Fibroblast of skin of abdomen (primary cell): Measurements from ENCODE around the gene SCYL2.
"Not testable (repeated sequence)": the region's sequence is repeated elsewhere in the genome, so short reads cannot be mapped to it uniquely, and the experiment has no call there.

Experiments used
- DNase-seq: peaks from one replicate; pipeline ENCODE4 v3.0.0-alpha.2; 2013

Gene SCYL2

DNA sequence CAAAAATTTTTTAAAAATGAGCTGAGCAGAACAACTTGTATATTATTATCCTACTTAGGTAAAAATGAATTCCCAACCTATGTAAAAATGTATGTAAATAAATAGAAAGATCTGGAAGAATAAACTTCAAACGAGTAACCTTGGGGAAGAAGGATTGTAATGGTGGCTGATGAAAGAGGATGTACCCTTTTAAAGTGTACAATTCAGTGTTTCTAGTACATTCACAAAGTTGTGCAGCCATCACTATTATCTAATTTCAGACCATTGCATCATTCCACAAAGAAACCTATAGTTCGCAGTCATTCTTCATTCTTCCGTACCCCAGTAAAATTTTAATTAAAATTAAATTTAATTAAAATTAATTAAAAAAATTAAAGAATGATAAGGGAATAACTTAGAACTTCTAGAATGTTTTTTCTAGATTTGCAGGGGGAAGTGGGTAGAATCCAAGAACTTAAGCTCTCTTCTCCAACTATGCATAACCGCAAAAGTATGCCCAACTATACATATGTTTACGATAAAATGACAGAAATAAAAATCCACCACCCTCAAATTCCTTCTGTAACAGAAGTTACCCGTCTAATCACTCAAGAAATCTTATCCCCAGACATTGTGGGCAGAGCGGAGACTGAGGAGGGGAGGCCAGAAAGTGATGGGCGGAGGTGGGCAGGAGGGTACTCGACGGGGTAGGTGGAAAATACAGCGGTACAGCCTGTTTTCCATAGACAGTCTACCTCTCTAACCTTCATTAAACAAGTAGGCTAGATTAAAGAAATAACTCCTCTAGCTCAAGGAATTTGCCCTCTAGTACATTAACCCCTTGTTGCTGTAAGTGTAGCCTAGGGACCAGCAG is 1.0 kb upstream of the SCYL2 start:
- DNase-seq: peak; percentile 36

DNA sequence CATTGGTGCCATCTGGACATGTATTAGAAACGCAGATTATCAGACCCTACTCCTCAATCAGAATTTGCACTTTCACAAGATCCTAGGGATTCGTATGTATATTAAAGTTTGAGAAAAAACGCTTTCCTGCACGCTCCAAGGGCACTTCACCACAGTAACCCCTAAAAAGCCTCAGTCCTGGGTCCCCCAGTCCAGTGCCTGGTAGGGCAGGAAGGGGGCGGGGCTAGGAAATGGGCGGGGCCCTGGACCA is 467 bp upstream of the SCYL2 start:
- no peak for DNase-seq

DNA sequence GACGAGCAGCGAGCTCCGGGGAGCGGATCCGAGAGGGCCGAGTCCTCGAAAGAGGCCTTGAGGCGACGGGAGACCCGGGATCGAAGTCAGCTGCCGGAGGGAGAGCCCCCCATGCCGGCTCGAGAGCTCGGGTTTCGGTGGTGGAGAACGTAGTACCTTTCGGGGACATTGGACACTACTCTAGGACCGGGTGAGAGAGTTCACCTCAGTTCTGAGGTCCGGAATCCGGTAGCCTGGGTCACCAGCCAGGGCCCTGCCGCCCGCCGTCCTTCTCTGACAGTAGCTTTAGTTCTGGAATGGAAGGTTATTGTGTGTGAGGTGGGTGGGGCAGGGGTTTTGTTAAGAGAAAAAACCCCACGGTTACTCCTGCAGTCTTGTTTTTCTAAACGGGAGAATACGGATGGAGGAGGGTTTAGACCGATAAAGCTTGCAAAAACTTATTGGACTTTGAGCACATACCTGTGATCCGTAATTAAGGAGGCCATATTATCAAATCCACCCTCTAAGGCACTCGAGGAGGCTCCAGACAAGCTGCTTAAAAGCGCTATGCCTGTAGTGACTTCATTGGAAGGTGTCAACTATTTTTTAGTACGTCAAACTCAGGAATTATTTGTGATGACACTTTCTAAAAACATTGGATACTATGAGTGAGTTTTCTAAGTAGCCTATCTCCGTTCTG is 765 bp downstream of the SCYL2 start:
- peak; percentile 14 for DNase-seq

DNA sequence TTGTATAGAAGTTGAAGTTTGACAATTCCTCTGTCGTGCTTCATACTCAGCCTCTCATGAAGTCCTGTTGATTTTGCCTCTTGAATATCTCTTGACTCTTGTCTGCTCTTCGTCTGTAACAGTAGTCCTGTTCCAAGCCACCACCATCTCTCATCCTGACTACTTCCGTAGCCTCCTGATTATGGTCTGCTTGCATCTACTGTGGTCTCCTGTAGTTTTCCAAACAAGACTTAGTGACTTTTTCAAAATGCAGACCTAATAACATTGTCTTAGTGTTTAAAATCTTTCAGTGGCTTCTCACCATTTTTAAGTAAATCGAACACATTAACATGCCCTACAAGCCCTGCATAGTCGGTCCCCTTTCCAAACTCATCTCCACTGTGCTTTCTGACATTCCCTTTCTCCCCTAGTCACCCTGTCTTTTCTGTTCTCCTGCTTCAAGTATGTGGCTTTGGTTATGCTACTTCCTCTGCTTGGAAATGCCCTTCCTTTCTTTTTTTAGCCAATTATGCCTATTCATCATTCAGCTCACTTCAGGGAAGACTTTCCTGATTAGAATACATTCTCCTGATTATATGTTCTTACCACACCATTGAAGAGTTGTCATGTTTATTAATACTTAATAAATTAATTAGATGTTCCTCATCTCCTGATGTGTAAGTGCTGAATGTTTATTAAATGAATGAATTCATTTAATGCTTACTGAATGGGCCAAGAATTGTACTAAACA is 2.0 kb downstream of the SCYL2 start:
- peak; percentile 10 for DNase-seq

DNA sequence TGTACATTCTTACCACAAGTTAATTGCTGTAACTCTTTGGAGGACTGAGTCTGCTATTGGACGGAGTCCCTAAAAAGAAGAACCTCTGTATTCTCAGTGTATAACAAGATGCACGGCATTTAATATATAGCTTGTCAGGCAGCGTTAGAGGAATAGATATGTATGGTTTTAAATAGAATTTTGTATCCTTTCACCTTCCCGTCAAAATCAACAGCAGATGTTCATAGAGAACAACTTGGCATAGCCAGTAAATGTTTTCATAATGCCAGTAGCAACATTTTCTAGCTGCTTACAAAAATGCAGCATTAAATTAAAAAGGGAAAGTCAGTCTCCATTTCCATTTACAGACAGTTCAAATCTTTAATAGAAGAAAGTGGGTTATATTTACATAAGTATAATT is 6.8 kb downstream of the SCYL2 start:
- DNase-seq: no peak

DNA sequence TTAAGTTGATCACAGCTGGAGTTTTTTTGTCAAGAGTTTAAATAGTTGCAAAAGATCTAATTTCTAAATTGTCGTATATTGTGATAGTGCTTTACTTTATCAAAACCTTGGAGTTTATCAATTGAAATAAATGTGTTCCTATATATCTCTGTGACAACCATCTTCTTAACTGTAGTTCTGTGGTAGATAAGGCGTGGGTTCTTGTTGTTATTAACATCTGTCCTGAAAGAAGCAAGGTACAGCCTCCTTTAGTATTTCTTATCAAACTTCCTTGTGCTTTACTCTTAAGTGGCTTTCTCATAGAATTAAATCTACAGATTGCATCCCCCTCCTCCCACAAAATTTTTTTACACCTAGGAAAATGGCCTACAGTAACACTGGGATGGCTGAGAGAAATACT is 7.3 kb downstream of the SCYL2 start:
- DNase-seq: no peak

DNA sequence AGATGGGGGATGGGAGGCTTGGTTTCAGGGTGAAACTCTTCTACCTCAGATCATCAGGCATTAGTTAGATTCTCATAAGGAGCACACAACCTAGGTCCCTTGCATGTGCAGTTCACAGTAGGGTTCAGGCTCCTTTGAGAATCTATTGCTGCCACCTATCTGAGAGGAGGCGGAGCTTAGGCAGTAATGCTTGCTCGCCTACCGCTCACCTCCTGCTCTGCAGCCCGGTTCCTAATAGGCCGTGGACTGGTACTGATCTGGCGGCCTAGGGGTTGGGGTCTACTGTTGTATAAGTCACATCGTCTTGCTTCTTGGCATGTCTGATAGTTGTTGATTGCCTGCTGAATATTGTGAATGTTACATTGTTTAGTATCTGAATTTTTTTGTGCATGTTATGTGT is 12.2 kb downstream of the SCYL2 start:
- DNase-seq: no peak

DNA sequence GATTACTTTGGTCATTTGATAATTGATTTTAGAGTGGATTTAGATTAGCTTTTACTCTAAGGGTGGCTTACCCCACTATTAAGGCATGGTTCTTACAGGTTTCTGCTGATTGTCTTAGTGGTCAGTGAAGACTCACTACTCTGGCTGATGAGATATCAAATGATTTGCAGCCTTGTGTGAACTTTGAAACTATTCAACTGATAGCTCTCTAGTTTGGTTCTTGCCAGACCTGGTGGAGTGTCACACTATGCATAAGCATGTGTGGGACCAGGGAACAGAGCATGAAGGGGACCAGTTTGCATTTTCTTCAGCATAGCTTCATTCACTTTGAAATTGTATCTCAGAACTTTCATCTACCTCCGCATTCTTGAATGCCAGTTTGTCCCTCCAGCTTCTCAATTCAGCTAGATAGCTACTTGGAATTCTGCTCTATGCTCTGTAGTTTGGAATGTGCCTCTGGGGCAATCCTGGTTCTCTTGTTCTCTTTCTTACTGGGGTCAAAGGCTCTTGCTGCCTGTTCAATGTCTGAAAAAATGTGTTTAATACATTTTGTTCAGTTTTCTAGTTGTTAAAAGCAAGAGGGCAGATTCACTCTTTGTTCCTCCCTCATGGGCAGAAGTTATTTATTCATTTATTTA is 12.7 kb downstream of the SCYL2 start:
- DNase-seq: no peak

DNA sequence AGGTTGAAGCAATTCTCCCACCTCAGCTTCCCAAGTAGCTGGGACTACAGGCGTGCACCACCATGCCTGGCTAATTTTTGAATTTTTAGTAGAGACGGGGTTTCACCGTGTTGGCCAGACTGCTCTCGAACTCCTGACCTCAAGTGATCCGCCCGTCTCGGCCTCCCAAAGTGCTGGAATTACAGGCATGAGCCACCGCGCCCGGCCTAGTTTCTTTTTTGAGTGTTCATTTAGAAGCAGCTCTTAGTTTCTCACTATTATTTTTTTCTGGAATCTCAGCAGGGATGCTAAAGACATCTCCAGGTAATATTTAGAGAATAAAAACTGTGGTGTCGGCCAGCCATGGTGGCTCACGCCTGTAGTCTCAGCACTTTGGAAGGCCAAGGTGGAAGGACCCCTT is 17.6 kb downstream of the SCYL2 start:
- not testable (repeated sequence) for DNase-seq

DNA sequence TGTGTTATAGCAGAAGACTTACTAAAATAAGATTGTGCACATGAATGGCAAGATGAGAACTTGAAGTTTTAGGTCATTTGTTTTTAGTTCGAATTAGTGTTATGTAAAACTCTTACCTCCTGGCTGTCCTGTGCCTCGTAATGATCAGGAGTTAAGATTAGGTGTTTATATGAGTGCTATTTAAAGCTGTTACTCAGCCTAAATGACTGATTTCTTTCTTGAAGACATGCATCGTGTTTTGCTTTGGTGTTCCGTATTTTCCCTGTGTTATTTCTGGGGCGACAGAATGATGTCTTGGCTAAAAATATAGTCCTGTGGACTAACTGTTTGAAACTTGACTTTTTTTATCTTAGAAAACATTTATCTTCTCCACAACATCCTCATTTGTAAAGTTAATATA is 22.1 kb downstream of the SCYL2 start:
- no peak for DNase-seq

DNA sequence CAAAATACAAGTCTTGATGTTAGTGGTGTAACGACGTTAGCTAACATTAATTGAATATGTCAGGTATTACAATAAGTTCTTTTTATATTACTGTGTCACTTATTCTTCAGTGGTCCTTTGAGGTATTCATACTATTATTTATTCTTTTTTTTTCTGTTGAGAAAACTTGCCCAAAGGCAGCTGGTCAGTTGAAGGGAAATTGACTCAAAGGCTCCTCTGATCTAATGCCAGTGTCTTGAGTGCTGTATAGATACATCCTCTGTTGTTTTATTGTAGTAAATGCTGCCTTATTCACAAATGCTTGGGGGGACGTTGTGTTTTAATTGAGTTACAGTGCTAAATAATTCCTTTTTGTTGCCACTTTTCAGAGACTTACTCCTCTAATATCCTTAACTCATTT is 23.0 kb downstream of the SCYL2 start:
- no peak for DNase-seq

DNA sequence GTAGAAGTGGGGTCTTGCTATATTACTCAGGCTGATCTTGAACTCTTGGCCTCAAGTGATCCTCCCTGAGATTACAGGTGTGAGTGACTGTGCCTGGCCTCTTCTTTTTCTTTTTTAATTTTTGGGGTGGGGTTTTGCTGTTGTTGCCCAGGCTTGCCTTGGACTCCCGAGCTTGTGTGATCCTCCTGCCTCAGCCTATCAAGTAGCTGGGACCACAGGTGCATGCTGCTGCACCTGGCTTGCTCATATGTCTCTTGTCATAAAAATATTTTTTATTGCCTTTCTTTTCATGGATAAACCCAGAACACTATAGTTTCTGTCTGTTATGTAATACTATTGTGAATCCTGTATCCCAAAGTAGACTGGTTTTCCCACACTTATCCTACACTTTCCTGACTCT is 26.0 kb downstream of the SCYL2 start:
- DNase-seq: no peak

DNA sequence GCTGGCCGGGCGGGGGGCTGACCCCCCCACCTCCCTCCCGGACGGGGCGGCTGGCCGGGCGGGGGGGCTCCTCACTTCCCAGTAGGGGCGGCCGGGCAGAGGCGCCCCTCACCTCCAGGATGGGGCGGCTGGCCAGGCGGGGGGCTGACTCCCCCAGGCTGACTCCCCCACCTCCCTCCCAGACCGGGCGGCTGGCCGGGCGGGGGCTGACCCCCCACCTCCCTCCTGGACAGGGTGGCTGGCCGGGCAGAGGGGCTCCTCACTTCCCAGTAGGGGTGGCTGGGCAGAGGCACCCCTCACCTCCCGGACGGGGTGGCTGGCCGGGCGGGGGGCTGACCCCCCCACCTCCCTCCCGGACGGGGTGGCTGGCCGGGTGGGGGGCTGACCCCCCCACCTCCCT is 27.4 kb downstream of the SCYL2 start:
- not testable (repeated sequence) for DNase-seq

DNA sequence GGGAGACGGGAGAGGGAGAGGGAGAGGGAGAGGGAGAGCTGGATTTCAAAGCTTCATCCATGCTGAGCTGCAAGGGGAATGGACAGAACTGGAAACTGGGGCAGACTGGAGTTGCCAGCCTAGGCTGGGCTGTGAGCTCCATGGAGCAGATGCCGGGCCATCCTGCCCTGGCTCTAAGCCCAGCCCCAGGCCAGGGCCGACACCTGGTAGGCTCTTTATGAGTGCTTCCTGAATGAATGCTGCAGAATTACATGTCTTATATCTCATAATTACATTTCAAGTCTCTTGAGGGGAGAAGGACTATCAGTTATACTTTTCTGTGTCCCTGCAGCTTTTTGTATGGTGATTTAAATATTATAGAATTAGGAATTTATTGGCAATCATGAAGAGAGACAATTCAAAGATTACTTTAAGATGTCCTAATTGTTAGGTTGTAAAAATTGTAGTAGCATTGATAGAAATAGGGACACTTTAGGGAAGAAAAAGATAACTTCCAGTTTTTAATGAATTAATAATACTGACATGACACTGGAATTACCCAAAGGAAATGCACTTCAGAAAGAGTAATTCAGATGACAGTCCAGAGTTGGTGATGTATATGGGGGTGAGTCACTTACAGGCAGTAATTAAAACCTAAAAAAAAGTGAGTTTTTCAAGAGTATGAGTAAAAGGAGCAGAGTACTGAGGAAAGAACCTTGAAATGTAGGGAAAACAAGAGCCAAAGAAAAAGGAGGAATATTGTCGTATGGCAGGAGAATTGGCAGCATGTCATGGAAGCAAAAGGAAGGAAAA is 29.0 kb downstream of the SCYL2 start:
- DNase-seq: peak; percentile 48

DNA sequence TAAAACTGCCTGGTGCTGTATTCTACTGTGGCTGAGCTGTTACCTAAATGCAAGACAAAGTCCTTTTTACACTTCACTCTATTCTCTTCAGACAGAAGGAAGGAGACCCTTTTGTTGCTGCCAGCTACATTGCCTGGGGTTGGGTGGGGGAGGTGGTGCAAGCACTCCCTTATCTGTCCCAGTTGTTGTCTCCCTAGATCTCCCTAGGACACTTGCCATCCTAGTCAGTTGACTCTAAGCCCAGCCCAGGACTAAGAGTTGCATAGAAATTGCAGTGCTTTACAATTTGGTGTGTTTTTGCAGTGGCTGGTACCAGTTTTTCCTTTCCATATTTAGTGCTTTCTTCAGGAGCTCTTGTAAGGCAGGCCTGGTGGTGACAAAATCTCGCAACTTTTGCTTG is 35.1 kb downstream of the SCYL2 start:
- no peak for DNase-seq

DNA sequence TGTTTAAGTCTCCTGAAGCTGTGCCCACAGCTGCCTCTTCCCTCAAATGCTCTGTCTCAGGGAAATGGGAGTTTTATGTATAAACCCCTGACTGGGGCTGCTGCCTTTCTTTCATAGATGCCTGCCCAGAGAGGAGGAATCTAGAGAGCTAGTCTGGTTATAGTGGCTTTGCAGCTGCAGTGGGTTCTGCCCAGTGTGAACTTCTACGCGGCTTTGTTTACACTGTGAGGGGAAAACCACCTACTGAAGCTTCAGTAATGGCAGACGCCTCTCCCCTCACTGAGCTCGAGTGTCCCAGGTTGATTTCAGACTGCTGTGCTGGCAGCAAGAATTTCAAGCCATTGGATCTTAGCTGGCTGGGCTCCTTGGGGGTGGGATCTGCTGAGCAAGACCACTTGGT is 36.9 kb downstream of the SCYL2 start:
- no peak for DNase-seq

DNA sequence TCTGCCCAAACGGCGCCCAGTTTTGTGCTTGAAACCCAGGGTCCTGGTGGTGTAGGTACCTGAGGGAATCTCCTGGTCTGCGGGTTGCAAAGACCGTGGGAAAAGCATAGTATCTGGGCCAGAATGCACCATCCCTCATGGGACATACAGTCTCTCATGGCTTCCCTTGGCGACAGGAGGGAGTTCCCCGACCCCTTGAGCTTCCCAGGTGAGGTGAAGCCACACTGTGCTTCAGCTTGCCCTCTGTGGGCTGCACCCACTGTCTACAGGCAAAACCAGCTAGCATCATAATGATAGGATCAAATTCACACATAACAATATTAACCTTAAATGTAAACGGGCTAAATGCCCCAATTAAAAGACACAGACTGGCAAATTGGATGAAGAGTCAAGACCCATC is 37.4 kb downstream of the SCYL2 start:
- DNase-seq: not testable (repeated sequence)

DNA sequence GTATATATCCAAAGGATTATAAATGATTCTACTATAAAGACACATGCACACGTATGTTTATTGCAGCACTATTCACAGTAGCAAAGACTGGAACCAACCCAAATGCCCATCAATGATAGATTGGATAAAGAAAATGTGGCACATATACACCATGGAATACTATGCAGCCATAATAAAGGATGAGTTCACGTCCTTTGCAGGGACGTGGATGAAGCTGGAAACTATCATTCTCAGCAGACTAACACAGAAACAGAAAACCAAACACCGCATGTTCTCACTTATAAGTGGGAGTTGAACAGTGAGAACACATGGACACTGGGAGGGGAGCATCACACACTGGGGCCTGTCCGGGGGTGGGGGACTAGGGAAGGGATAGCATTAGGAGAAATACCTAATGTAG is 41.2 kb downstream of the SCYL2 start:
- not testable (repeated sequence) for DNase-seq

DNA sequence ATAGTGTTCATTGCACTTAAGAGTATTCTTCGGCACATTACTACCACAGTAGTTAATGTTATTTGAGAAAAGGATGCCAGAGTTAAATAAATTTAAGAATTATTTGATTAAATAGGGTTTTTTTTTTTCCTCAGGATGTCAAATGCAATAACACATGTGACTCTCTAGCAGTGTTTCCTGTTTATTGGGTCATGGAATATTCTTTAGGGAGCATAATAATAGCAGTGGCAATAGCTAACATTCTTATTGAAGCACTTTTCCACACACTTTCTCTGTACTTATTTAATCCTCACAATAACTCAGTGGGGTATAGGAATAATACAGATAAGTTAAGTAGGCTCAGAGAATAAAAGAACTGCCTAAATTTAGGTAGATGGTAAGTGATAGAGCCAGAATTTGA is 44.3 kb downstream of the SCYL2 start:
- DNase-seq: no peak

DNA sequence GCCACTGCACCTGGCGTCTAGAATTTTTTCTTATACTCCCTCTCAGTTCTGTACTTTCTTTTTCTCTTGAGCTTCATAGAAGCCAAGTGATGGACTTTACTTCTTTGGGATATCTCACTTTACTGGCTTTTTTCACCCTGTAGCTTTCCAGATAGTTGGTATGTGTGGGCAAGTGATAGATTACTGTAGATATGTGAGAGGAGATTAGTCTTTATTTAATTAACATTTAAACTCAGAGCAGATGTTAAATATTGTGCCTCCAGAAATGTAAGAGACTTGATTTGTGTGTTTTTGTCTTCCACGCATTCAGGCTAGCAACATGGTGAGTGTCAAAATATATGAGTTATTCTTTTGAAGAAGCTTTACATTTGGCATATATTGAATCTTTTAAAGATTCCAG is 50.4 kb downstream of the SCYL2 start:
- no peak for DNase-seq

DNA sequence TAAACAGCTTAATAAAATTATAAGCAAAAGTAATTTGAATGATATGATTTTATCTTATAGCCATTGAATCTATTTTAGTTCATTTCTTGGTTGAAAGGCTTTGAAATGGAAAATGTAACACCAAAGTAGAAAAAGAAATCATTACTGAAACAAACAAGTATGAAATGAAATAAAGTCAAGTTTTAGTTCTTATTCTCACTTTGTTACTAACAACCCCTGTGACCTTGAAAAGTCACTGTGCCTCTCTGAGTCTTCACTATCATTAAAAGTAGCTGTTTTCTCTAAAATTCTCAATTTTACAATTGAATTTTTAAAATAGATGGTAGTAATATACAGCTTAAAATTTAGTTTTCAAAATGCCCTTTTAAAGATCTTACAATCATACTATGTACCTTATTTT is 57.5 kb downstream of the SCYL2 start:
- DNase-seq: no peak

DNA sequence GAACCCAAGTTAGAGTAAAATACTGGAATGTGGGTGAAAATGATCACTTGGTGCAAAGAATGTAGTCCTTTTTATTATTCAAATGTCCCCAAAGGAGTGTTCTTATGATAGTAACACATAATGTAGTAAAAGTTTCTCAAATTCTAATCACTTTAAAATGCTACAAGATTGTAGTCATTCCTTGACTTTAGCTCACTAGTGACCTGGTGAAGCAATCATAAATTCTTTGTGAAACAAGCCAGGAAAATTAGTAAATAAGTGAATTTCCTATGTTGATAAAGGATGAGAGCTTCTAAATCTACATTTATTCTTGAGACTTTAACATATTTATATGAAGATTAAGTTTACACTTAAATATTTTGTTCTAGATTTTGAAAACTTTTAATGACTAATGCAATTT is 59.2 kb downstream of the SCYL2 start:
- no peak for DNase-seq

DNA sequence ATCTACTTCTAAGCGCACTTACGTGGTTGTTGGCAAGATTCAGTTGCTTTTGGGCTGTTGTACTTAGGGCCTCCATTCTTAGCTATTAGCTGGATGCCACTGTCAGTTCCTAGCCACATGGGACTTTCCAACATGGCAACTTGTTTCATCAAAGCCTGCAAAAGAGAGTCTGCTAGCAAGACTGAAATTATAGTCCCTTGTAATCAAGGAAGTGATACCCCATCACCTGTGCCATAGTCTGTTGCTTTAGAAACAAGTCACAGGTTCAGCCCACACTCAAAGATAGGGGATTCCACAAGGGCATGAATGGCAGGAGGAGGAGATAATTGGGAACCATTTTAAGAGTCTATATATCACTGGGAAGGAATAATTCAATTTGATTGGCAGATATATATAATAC is 62.8 kb downstream of the SCYL2 start:
- no peak for DNase-seq
